GF-D8 (cell line): Measurements from ENCODE around the gene ACTR10.

Experiments used
- DNase-seq: peaks from one replicate; lab custom pipeline; 2025; lab: John Stamatoyannopoulos, UW

Gene ACTR10

DNA sequence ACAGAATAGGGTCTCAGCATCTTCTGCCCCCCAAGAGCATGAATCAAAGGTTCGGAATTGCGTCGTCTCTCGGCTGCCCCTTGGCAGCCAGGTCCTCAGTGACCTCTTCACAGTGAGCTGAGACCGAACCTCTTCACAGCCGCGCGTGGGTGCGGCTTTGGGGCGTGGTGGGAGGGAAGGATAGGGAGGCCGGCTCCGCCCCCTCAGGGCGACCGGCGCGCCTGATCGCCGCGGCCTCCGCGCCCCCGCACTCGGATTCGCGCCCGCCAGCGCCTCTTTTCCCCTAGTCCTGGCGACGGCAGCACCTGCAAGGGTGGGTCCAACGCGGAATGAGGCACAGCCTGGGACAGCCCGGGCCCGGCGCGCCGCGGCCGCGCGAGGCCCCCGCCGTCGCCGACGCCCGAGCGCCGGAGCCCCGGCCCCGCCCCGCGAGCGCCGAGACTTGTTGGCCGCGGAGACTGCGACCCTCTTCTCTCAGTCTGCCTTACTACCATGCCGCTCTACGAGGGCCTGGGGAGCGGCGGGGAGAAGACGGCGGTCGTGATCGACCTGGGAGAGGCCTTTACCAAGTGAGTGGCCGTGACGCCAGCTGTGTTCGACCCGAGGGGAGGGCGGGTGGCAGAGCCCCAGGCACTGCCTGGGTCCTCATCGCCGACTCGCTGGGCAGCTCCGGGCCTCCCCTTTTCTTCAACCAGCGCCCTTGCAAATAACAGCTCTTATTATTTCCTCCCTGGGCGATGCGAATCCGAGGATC, at the start of gene ACTR10:
ACTR10 (plus strand) TSS at position 424 of the 754 bp plus-strand sequence; CDS start at position 493, 69 bp downstream.
- peak; percentile 49 for DNase-seq

GRCh38 chr14:58150243-58150805, 49.6 kb upstream of the ACTR10 start:
- DNase-seq, result no peak

DNA sequence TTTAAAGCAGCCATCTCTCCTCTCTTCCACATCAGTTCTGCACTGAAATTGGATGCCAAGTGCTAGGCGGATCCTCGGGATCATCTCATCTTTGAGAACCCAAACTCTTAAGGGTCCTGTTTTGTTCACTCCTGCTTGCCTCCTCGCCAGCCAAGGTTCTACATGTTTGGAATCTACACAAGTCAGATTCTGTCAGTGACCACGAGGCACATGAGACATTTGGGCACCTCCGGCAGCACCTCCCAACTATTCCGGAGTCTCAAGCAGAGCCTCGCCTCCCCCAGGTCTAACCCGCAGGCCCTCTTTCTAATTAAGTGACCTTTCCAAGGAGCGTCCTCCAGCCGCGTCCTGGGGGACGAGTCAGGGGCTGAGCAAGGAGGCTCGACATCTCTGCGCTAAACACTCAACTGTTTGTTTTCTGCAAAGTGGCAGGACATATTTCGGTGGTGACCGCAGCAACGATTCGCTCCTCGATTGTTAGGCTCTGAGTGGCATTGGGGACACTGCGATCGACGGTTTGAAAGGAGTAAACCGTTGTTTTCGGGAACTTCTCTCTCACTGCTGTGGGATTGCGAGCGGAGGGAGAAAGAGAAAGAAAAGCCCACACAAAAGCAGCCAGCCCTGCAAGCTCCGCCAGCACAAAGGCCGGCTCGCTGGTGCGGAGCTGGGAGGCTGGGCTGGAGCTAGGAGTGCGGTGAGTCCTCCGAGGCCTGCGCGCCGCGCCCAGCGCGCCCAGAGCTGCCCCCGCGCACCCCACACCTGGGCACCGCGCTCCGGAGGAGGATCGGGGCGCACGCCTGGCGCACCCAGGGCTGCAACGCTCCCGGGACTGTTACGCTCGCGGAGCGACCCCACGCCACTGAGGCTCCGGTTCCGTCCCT, 48.6 kb upstream of the ACTR10 start:
- DNase-seq, result no peak

DNA sequence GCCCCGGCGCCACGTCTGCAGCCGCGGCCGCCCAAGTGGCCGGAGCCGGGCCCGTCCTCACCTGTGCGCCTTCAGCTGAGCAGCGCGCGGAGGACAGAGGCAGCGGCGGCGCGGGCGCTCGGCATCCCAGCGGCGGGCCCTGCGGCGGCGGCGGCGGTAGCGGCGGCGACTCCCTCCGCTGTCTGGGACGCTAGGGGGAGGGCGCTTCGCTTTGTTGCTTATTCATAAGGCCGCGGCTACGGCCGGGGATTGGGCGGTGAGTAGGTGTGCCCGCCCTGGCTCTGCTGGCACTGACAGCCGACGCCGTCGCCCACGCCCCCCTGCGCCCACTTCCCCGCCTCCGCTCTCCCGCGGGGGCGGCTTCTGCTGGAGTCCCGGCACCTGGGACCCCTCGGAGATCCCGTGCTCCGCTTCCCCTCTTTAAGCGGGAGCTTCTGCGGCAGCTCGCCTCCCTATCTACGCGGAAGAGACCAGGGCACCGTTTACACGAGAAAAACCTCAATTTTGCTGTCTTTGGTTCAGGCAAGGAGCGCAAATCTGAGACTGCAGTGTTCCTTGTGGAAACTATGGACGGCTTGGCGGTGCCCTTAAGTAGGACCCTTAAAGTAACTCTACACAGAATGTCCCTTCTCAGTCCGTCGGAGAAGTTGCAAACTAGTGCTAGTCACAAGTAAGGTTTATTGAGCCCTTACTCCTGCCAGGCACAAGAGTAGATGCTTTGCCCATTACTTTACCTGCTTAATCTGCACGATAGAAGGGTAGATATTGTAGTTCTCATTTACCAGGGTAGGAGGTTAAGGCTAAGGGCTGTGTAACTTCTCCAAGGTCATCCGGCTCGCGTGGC, 47.7 kb upstream of the ACTR10 start, which contains the start of gene ARMH4:
ARMH4 (minus strand) TSS at position 200 of the 844 bp plus-strand sequence. CDS start 12,855 bp downstream, outside the sequence.
- DNase-seq, result no peak

- no peak for DNase-seq
These were observed 39.4 kb upstream of the ACTR10 start for GRCh38 chr14:58160561-58160960.

- peak; percentile 2 for DNase-seq
These were observed 33.7 kb upstream of the ACTR10 start for GRCh38 chr14:58166005-58166983.

- DNase-seq, result no peak
These were observed 32.9 kb upstream of the ACTR10 start for GRCh38 chr14:58167057-58167456.

DNA sequence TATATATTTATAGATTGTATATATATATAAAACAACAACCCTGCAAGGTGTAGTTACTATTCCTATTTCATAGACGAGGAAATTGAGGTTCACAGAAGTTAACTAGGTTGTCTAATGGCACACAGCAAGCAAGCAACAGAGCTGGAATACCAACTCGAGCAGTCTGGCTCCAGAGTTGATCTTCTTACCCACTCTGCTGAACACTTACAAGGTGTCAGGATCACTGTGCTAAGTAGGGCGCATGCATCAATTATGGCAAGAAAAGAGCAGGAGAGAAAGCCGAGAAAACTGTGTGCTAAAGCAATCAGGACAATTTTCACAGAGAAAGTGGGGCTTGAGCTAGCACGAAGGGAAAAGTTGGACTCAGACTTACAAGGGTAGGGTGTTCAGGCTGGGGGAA, 32.1 kb upstream of the ACTR10 start:
- DNase-seq, result no peak

DNA sequence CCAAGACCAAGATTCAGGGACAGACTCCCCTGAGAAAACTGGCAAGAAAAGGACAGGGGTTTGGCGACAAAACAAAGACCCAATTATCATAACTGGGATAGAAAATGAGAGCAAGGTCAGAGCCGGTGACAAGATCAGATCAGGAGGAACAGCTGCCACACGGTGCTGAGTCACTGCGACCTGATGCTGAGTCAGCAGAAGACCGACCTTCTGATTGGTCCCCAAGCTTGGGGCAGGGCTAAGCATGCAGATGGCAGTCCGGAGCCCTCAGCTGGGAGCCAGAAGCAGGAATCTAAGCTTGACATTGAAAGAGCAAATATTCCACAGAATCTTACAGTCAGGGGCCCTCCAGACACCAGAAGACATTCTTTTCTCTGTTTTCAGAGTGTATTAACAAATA, 28.9 kb upstream of the ACTR10 start:
- peak; percentile 3 for DNase-seq

GRCh38 chr14:58177125-58177524, 22.8 kb upstream of the ACTR10 start:
- no peak for DNase-seq

GRCh38 chr14:58189176-58189575, 10.8 kb upstream of the ACTR10 start:
- DNase-seq, result no peak

GRCh38 chr14:58191763-58192601, 8.0 kb upstream of the ACTR10 start:
- DNase-seq, result no peak

GRCh38 chr14:58193542-58193941, 6.4 kb upstream of the ACTR10 start:
- DNase-seq, result no peak

DNA sequence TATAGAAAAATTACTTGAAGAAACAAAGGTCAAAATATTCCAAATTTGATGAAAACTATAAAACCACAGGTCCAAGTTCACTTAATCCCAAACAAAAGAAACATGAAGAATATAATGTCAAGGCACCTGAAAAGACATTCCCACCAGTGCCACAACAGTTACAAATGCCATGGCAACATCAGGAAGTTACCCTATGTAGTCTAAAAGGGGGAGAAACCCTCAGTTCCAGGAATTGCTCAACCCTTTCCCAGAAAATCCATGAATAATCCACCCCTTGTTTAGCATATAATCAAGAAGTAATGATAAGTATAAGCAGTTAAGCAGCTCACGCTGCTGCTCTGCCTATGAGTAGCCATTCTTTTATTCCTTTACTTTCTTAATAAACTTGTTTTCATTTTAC, 3.8 kb upstream of the ACTR10 start:
- no peak for DNase-seq

GRCh38 chr14:58198086-58198485, 1.9 kb upstream of the ACTR10 start:
- DNase-seq, result no peak

- no peak for DNase-seq
These were observed 512 bp downstream of the ACTR10 start for GRCh38 chr14:58200480-58200841.

GRCh38 chr14:58200846-58201245, 897 bp downstream of the ACTR10 start:
- DNase-seq, result no peak

DNA sequence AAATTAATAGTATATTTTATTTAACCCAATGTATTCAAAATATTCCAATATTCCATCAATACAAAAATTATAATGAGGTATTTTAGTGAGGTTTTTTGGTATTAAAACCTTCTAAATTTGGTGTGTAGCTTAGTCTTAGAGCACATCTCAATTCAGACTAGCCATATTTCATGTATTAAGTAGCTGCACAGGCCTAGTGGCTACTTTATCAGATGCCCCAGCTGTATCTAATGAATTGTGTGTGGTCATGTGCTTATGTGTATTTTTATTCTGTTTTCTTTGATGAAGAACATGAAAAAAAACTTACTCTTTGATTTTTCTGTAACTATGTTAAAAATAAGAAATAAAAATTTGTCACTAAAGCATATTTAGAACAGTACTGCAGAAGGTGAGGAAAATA, 13.2 kb downstream of the ACTR10 start:
- DNase-seq, result no peak

- DNase-seq, result no peak
These were observed 15.4 kb downstream of the ACTR10 start for GRCh38 chr14:58215191-58215914.
